ENCODE data around the gene SLC9A5.

GRCh38 chr16:67264866-67265265 lies 16.1 kb downstream of the SLC9A5 start:
- TF ChIP-seq CTCF (IDR thresholded peaks at IDR 0.05; ENCODE audit: insufficient read depth, low read length) (no peak), POLR2AphosphoS5 (IDR thresholded peaks at IDR 0.05; ENCODE audit: low read depth) (no peak), SPI1 (IDR thresholded peaks at IDR 0.05; ENCODE audit: borderline replicate concordance, low read depth) (no peak), REST (IDR thresholded peaks at IDR 0.05; ENCODE audit: insufficient replicate concordance, low read depth) (no peak), GABPA (IDR thresholded peaks at IDR 0.05; ENCODE audit: low read depth) (no peak)

Measured in HL-60 (cell line).